Activated CD8-positive, alpha-beta T cell treated with anti-CD3 and anti-CD28 coated beads, Interleukin-2, amount 10 ng/mL, durations not matched to agents 7 days and 5 days (primary cell): Measurements from ENCODE around the gene STAT6. TPM values are rescaled to one million over a fixed set of nuclear protein-coding genes. Genes with fewer than 3 reads are reported as not detected.

ENCODE experiments used
- ATAC-seq: fragments of 150-1000 bp; cut with Tn5 transposase; one replicate; pipeline ENCODE4 v1.10.0; 2021; ENCODE audit warnings: moderate library complexity
- CTCF ChIA-PET: fragments of 350-600 bp; sonication (Branson Sonifier 250); formaldehyde crosslinking; loops from one replicate; lab custom pipeline; 2021; ENCODE audit warnings: antibody characterized with exemption; lab: Charles Lee
- POLR2A ChIA-PET: fragments of 350-600 bp; sonication (Branson Sonifier 250); formaldehyde crosslinking; loops from one replicate; lab custom pipeline; 2021; ENCODE audit warnings: antibody characterized with exemption; lab: Charles Lee
- DNase-seq: peaks from one replicate; pipeline ENCODE4 v3.0.0-alpha.2; 2020
- H3K27ac Mint-ChIP-seq: one replicate; pipeline ENCODE4 v1.8.0; 2021; ENCODE audit warnings: mild to moderate bottlenecking, mixed read lengths
- H3K27me3 Mint-ChIP-seq: one replicate; pipeline ENCODE4 v1.8.0; 2021; ENCODE audit warnings: low read depth, mixed read lengths
- H3K36me3 Mint-ChIP-seq: one replicate; pipeline ENCODE4 v1.8.0; 2021; ENCODE audit warnings: low read depth, mixed read lengths
- H3K4me1 Mint-ChIP-seq: one replicate; pipeline ENCODE4 v1.8.0; 2021; ENCODE audit warnings: low read depth, mixed read lengths
- H3K4me3 Mint-ChIP-seq: one replicate; pipeline ENCODE4 v1.8.0; 2021; ENCODE audit warnings: mild to moderate bottlenecking, mixed read lengths
- H3K9me3 Mint-ChIP-seq: one replicate; pipeline ENCODE4 v1.8.0; 2022; ENCODE audit warnings: mixed read lengths; ENCODE audit not compliant: insufficient read depth
- total RNA-seq, 2 experiments: library from RNA; stranded (reverse); gene quantifications; one replicate each; pipeline ENCODE4 v1.2.3, GENCODE V29; 2021

Gene STAT6
- total RNA-seq, 2 experiments from 2014 or later, result 189 TPM

DNA sequence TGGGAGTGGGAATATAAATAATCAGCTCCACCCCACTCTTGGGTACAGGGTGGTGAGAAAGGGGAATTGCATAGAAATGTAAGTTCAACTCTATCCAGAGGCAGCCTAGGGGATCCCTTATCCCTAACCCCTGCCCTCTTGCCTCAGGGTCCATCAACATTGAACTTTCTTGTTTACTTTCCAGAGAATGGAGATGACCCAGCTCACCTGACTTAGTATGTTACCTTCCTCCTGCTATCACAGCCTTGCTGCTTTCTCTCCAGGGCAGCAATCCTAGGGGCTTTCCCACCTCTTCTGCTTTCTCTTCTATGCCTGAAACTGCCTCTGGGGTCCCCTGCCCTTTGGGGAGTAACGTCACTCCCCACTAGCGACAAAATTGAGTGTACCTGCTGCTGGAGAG lies 19.8 kb upstream of the STAT6 start:
- ATAC-seq (no peak), DNase-seq (no peak)
- CTCF ChIA-PET, result interaction anchor here (0.6 to 2.4 kb wide), 3 partner anchors 9 to 52 kb away, joined by 4 to 8 read pairs (median 6); partner anchors contain the start of gene STAT6
- no peak overlapping the region for H3K4me3 Mint-ChIP-seq
- H3K9me3 Mint-ChIP-seq, result no peaks in the 10 kb centered on the region
- peaks cover 44% of the 10 kb centered on the region for H3K27me3 Mint-ChIP-seq
- H3K4me1 Mint-ChIP-seq, result peaks cover 4% of the 10 kb centered on the region
- H3K36me3 Mint-ChIP-seq, result no peaks in the 10 kb centered on the region
- H3K27ac Mint-ChIP-seq, result no peak overlapping the region
- POLR2A ChIA-PET, result no interaction called here

DNA sequence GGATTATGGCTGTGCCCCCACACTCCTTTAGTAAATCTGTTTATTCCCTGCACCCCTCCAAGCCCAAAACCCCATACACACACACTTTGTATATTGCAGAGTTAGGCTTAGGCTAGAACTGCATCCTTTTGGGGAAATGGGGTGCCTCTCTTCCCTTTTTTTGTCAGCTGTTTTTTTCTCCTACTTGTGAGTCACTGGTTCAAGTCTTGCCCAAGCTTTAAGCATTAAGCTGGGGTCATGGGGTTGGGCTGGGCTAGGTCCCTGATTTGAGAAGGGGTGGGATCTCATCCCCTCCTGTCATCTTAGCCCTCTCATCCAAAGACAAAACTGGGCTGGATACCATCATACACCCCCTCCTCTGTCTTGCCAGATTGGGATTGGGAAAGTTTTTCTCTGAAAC lies 18.7 kb upstream of the STAT6 start:
- ChIA-PET POLR2A (interaction anchor here (0.8 kb wide), 1 partner anchor 18 kb away, joined by 5 read pairs; no protein-coding TSS in a partner anchor), CTCF (interaction anchor here (1.3 to 2.4 kb wide), 3 partner anchors 18 to 83 kb away, joined by 3 to 8 read pairs (median 6); partner anchors contain the start of gene STAT6)
- H3K36me3 Mint-ChIP-seq, result no peaks in the 10 kb centered on the region
- H3K9me3 Mint-ChIP-seq, result no peaks in the 10 kb centered on the region
- peaks cover 47% of the 10 kb centered on the region for H3K27me3 Mint-ChIP-seq
- no peak overlapping the region for H3K27ac Mint-ChIP-seq
- no peak for ATAC-seq
- H3K4me3 Mint-ChIP-seq, result peak overlapping the region; percentile 43
- no peak for DNase-seq
- H3K4me1 Mint-ChIP-seq, result peaks cover 4% of the 10 kb centered on the region

DNA sequence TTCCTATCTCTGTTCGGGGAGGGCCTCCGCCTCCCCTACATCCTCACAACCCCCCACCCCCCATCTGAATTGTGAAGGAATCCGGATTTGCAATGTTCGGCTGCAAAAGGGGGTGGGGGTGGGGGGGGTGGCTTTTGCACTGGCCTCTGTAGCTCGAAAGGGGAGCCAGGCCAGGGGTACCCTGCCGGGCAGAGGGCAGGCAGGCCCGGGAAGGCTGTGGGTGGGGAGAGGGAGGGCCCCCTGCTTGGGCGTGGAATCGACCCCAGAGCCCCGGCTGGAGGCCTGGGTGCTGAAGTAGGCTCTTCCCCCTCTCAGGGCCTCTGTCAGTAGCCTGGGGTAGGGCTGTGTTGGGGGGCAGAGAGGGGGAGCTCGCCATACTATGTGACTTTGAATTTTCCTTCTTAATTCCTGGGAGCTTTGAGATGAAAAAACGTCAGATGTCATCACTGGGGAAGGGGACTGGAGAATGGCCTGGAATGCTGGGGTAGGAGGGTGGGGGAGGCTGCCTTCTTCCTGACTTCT lies 18.2 kb upstream of the STAT6 start:
- peaks cover 52% of the 10 kb centered on the region for H3K27me3 Mint-ChIP-seq
- peaks cover 4% of the 10 kb centered on the region for H3K4me1 Mint-ChIP-seq
- no peak overlapping the region for H3K27ac Mint-ChIP-seq
- no peak for DNase-seq
- peak overlapping the region; percentile 43 for H3K4me3 Mint-ChIP-seq
- CTCF ChIA-PET, result interaction anchor here (1.3 to 3.1 kb wide), 4 partner anchors 18 to 84 kb away, joined by 3 to 17 read pairs (median 7); partner anchors contain the start of gene STAT6
- H3K36me3 Mint-ChIP-seq, result no peaks in the 10 kb centered on the region
- POLR2A ChIA-PET, result interaction anchor here (0.8 to 1.9 kb wide), 2 partner anchors 17 kb away, joined by 5 to 10 read pairs; no protein-coding TSS in a partner anchor
- no peak for ATAC-seq
- H3K9me3 Mint-ChIP-seq, result no peaks in the 10 kb centered on the region

DNA sequence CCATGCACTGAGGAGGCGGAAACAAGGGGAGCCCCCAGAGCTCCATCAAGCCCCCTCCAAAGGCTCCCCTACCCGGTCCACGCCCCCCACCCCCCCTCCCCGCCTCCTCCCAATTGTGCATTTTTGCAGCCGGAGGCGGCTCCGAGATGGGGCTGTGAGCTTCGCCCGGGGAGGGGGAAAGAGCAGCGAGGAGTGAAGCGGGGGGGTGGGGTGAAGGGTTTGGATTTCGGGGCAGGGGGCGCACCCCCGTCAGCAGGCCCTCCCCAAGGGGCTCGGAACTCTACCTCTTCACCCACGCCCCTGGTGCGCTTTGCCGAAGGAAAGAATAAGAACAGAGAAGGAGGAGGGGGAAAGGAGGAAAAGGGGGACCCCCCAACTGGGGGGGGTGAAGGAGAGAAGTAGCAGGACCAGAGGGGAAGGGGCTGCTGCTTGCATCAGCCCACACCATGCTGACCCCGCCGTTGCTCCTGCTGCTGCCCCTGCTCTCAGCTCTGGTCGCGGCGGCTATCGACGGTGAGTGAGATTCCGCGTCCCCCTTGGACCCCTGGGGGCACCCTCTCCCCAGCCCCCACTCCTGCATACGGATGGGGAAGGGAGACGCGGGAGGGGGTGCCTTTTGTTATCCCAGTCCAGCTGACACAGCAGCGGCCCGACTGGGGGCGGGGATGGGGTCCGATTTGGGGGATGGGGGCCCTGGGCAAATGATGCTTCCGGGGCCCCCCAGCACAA lies 17.5 kb upstream of the STAT6 start:
- peaks cover 56% of the 10 kb centered on the region for H3K27me3 Mint-ChIP-seq
- ATAC-seq, result no peak
- H3K36me3 Mint-ChIP-seq, result no peaks in the 10 kb centered on the region
- peaks cover 4% of the 10 kb centered on the region for H3K9me3 Mint-ChIP-seq
- CTCF ChIA-PET, result interaction anchor here (0.8 to 12.3 kb wide), 6 partner anchors 11 to 85 kb away, joined by 3 to 178 read pairs (median 4); partner anchors contain the start of gene STAT6
- peaks cover 4% of the 10 kb centered on the region for H3K4me1 Mint-ChIP-seq
- POLR2A ChIA-PET, result interaction anchor here (0.8 to 1.9 kb wide), 4 partner anchors 17 to 403 kb away, joined by 3 to 10 read pairs (median 3); partner anchors contain the start of gene NACA
- no peak overlapping the region for H3K27ac Mint-ChIP-seq
- DNase-seq, result no peak
- peak overlapping the region; percentile 19 for H3K4me3 Mint-ChIP-seq

DNA sequence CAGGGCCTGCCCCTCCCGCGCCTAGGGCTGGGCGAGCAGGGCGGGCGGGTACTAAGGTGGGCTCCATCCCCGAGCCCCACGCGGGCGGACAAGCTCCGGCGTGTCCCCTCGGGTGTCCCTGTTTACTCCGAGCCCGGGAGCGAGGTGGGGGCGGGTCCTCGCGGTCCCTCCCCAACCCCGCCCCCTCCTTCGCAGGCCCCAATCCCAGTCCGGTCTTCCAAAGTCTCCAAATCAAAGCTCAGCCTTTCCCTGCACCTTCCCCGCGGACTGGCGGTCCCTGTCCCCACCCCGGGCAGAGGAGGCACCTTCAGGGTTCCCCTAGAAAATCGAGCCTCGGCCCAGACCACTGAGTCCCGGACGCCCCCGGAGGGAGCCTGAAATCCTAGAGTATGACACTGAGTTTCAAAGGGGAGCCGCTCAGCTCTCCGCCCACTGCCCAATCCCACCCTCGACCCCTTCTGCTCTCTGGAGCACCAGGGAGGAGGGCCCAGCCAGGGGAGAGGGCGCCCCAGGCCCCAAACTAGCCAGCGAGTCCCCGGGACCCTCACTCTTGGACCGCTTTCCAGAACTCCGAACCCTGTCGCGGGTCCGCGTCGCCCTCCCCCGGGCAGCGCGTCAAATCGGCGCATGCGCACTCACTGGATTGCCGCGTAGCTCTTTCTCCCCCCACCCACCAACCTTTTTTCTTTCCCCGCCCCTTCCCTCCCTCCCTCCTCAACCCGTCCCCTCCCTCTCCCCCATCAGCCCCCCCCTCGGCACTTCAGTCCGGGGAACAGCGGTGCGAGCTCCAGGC lies 16.8 kb upstream of the STAT6 start, which contains the start of gene LRP1:
TSS of gene LRP1 (plus strand) at position 758 of the 793 bp plus-strand sequence. CDS start 482 bp downstream, outside the sequence.
- POLR2A ChIA-PET, result interaction anchor here (0.6 to 1.9 kb wide), 6 partner anchors 11 to 403 kb away, joined by 3 to 10 read pairs (median 3); partner anchors contain the start of gene NACA
- Mint-ChIP-seq H3K4me1 (peaks cover 4% of the 10 kb centered on the region), H3K4me3 (peak within 1 kb of the TSS; percentile 74), H3K27me3 (peaks cover 59% of the 10 kb centered on the region), H3K36me3 (no peaks in the 10 kb centered on the region), H3K27ac (no peak within 1 kb of the TSS), H3K9me3 (peaks cover 5% of the 10 kb centered on the region)
- DNase-seq (peak; percentile 71), ATAC-seq (peak; percentile 58)
- CTCF ChIA-PET, result interaction anchor here (0.8 to 12.3 kb wide), 8 partner anchors 10 to 119 kb away, joined by 3 to 178 read pairs (median 4); partner anchors contain the start of gene STAT6

DNA sequence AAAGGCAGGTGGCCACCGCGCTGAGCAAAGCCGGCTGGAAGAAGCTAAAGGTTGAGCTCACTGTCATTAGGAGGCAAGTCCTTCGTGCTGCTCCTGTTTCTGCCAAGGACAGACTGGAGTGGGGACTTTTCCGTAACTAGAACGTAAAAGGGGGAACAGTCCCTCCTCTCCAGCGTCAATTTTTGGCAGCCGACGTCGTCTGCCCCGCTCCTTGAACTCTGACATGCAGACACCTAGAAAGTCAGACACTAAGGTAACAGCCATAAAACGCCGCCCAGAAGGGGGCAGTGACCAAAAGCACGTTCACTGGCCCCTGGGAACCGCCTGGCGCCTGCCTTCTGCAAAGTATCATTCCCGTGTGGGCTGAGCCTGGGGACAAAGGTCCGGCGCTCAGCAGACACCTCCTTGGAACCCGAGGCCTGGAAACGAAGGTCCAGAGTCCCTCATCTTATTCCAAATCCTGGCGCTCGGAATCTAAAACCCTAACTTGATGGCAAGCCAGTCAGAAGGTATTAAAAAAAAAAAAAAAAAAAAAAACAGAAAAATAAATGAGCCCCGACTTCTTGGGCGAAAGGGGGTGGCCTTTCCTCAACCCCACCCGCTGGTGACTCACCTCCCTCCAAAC lies 16.1 kb upstream of the STAT6 start:
- ATAC-seq, result peak; percentile 41
- peak; percentile 62 for DNase-seq
- Mint-ChIP-seq H3K36me3 (no peaks in the 10 kb centered on the region), H3K4me3 (peak overlapping the region; percentile 53), H3K9me3 (peaks cover 8% of the 10 kb centered on the region), H3K27me3 (peaks cover 53% of the 10 kb centered on the region), H3K27ac (no peak overlapping the region), H3K4me1 (peaks cover 4% of the 10 kb centered on the region)
- ChIA-PET POLR2A (interaction anchor here (0.6 to 1.9 kb wide), 4 partner anchors 12 to 402 kb away, joined by 3 to 10 read pairs (median 3); partner anchors contain the start of gene NACA), CTCF (interaction anchor here (1.1 to 12.3 kb wide), 7 partner anchors 16 to 119 kb away, joined by 3 to 178 read pairs (median 4); partner anchors contain the start of gene STAT6)

DNA sequence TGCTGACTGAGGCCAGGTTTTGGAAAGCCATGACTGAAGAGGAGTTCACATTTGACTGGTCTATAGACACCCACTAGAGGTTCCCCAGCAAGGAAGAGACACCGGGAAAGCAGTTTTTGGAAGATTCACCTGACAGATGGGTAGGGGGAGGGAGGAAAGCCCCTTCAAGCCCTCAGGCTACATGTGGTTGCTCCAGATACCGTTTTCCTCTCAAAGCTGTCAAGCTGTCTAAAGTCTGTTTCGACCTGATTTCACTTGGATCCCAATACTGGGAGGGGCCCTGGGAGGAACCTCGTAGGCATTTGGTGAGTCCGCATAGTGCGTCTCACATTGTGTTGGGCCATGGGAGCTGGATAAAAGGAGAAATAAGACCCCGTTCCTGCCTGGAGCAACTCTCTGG lies 15.4 kb upstream of the STAT6 start:
- CTCF ChIA-PET, result interaction anchor here (1.1 to 12.3 kb wide), 8 partner anchors 15 to 118 kb away, joined by 3 to 178 read pairs (median 10); partner anchors contain the start of gene STAT6
- H3K36me3 Mint-ChIP-seq, result no peaks in the 10 kb centered on the region
- peaks cover 4% of the 10 kb centered on the region for H3K4me1 Mint-ChIP-seq
- POLR2A ChIA-PET, result no interaction called here
- H3K4me3 Mint-ChIP-seq, result no peak overlapping the region
- no peak for DNase-seq
- H3K27me3 Mint-ChIP-seq, result peaks cover 49% of the 10 kb centered on the region
- peaks cover 8% of the 10 kb centered on the region for H3K9me3 Mint-ChIP-seq
- H3K27ac Mint-ChIP-seq, result no peak overlapping the region
- ATAC-seq, result no peak

DNA sequence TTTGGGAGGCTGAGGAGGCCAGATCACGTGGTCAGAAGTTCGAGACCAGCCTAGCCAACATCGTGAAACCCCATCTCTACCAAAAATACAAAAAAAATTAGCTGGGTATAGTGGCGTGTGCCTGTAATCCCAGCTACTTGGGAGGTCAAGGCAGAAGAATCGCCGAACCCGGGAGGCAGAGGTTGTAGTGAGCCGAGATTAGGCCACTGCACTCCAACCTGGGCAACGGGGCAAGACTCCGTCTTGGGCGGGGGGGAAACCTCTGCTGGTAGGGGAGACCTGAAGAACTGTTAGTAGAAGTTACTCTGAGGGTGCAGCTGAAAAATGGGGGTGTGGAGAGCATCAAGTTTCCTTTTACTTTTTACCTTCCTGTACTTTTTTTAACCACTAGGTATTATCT lies 14.9 kb upstream of the STAT6 start:
- Mint-ChIP-seq H3K4me3 (no peak overlapping the region), H3K27me3 (peaks cover 44% of the 10 kb centered on the region), H3K9me3 (peaks cover 8% of the 10 kb centered on the region), H3K27ac (no peak overlapping the region), H3K4me1 (peaks cover 4% of the 10 kb centered on the region), H3K36me3 (no peaks in the 10 kb centered on the region)
- POLR2A ChIA-PET, result interaction anchor here (1.0 kb wide), 1 partner anchor 14 kb away, joined by 3 read pairs; no protein-coding TSS in a partner anchor
- CTCF ChIA-PET, result interaction anchor here (1.2 to 12.3 kb wide), 8 partner anchors 14 to 117 kb away, joined by 3 to 178 read pairs (median 16); partner anchors contain the start of gene STAT6
- DNase-seq (no peak), ATAC-seq (no peak)

DNA sequence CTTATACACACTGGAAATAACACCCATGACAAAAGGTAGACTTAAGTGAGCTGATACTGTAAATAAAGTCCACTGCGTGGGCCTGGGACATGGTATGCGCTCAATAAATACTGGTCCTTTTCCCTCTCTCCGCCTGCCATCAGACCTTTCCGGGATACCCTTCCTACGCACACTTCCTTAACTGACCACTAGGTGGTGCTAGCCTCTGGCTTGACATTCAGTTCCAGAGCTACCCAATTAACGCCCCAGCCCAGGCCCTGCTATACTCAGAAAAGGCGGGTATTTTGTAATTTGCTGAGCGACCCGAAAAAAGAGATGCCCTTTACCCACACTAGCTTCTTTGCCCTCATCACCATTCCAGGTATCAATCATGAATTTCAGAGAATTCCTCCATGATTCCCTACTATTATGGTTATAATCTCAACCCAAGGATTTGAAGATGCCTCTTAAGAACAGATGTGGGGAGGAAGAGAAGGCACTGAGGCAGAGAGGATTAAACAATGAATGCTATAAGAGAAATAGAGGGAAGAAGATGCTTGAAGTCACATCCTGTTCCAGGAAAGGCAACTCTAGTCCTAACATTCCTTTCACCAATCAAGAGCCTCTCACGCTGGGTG lies 13.2 kb upstream of the STAT6 start:
- H3K4me3 Mint-ChIP-seq, result no peak overlapping the region
- ChIA-PET CTCF (interaction anchor here (0.6 to 12.3 kb wide), 37 partner anchors 8 to 136 kb away, joined by 3 to 178 read pairs (median 4); partner anchors contain the start of genes NEMP1, SHMT2 and STAT6), POLR2A (interaction anchor here (1.2 kb wide), 1 partner anchor 12 kb away, joined by 9 read pairs; no protein-coding TSS in a partner anchor)
- DNase-seq (peak; percentile 85), ATAC-seq (peak; percentile 65)
- no peak overlapping the region for H3K27ac Mint-ChIP-seq
- H3K27me3 Mint-ChIP-seq, result peaks cover 29% of the 10 kb centered on the region
- H3K4me1 Mint-ChIP-seq, result peaks cover 5% of the 10 kb centered on the region
- H3K9me3 Mint-ChIP-seq, result peaks cover 8% of the 10 kb centered on the region
- H3K36me3 Mint-ChIP-seq, result no peaks in the 10 kb centered on the region

DNA sequence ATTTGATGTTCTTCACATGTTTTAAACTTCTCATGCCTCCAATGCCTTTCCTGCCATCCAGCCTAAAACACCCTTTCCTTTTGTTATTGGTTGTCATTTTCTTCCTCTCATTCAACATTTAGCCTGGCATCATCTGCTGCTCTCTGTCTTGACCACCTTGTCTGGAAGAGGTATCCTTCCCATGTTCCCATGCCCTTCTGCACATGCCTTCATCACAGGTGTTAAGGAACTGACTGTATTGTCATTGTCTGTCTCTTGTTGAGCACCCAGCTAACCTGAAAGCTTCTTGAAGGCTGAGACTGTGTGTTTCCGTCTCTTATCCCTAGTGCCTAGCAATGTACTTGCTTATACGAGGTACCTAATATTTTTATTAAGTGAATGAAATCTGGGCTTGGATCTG lies 12.7 kb upstream of the STAT6 start:
- Mint-ChIP-seq H3K36me3 (no peaks in the 10 kb centered on the region), H3K27me3 (peaks cover 29% of the 10 kb centered on the region), H3K9me3 (peaks cover 8% of the 10 kb centered on the region), H3K4me1 (peaks cover 10% of the 10 kb centered on the region), H3K4me3 (no peak overlapping the region), H3K27ac (no peak overlapping the region)
- CTCF ChIA-PET, result interaction anchor here (0.8 to 12.3 kb wide), 32 partner anchors 8 to 135 kb away, joined by 3 to 178 read pairs (median 4); partner anchors contain the start of genes NEMP1 and STAT6
- POLR2A ChIA-PET, result interaction anchor here (1.2 kb wide), 1 partner anchor 12 kb away, joined by 9 read pairs; no protein-coding TSS in a partner anchor
- DNase-seq (no peak), ATAC-seq (no peak)
